Measurements from ENCODE around the gene ACTMAP. TPM values are rescaled to one million over a fixed set of nuclear protein-coding genes. Genes with fewer than 3 reads are reported as not detected.

ACTMAP gene
- total RNA-seq, 1 experiment from 2014 or later = 28.0 TPM

GRCh38 chr19:40778706-40779284 lies 28.5 kb upstream of the ACTMAP start:
- H3K27me3 ChIP-seq (replicated peaks; ENCODE audit: control insufficient read depth, insufficient read depth, low read length) = no peaks in the 10 kb centered on the region
- no peaks in the 10 kb centered on the region for H3K9me3 ChIP-seq
- H3K36me3 ChIP-seq (ENCODE audit: control insufficient read depth, insufficient read depth, low read length) = no peaks in the 10 kb centered on the region; the same call in 1 of the 2 replicates
- no peak for TF ChIP-seq CTCF (IDR thresholded peaks at IDR 0.05; ENCODE audit: insufficient read depth in 1 of 2, low read depth in 1 of 2, low read length in 1 of 2, severe bottlenecking in 1 of 2, unreplicated experiment in 1 of 2)
- DNase-seq = no peak
- Mint-ChIP-seq H3K4me1 (ENCODE audit: low read depth, unreplicated experiment) (peaks cover 18% of the 10 kb centered on the region), H3K9me3 (ENCODE audit: unreplicated experiment) (no peaks in the 10 kb centered on the region), H3K36me3 (ENCODE audit: insufficient read depth, unreplicated experiment) (peaks cover 17% of the 10 kb centered on the region), H3K27me3 (ENCODE audit: insufficient read depth, unreplicated experiment) (no peaks in the 10 kb centered on the region), H3K27ac (ENCODE audit: unreplicated experiment) (peak overlapping the region; percentile 83), H3K4me3 (ENCODE audit: unreplicated experiment) (peak overlapping the region; percentile 81)
- ChIA-PET POLR2A (interaction anchor here (0.6 to 3.2 kb wide), 15 partner anchors 13 to 484 kb away, joined by 3 to 147 read pairs (median 11); partner anchors contain the start of genes ACTMAP, COQ8B, EGLN2 and HNRNPUL1), CTCF (interaction anchor here (0.6 to 3.3 kb wide), 7 partner anchors 19 to 587 kb away, joined by 3 to 49 read pairs (median 5); partner anchors contain the start of genes EGLN2 and NUMBL)
- no TSS peak for BruUV-seq (replicated peaks)
- peaks cover 6% of the 10 kb centered on the region; the same call in 1 of the 2 replicates for H3K4me1 ChIP-seq
- peak overlapping the region; percentile 72 for H3K4me3 ChIP-seq (ENCODE audit: low read depth, low read length)
- intact Hi-C loops (cut with micrococcal nuclease; ENCODE audit: unreplicated experiment) = loop anchor here (1.0 kb wide), 2 partner anchors 20 to 27 kb away; partner anchors contain the start of gene SNRPA

- BruUV-seq (replicated peaks) = no TSS peak
- Mint-ChIP-seq H3K36me3 (ENCODE audit: insufficient read depth, unreplicated experiment) (peaks cover 17% of the 10 kb centered on the region), H3K27me3 (ENCODE audit: insufficient read depth, unreplicated experiment) (no peaks in the 10 kb centered on the region), H3K4me3 (ENCODE audit: unreplicated experiment) (peak within 1 kb of the TSS; percentile 81), H3K4me1 (ENCODE audit: low read depth, unreplicated experiment) (peaks cover 18% of the 10 kb centered on the region), H3K27ac (ENCODE audit: unreplicated experiment) (peak within 1 kb of the TSS; percentile 83), H3K9me3 (ENCODE audit: unreplicated experiment) (no peaks in the 10 kb centered on the region)
- ChIA-PET CTCF (interaction anchor here (0.6 to 3.3 kb wide), 13 partner anchors 20 to 586 kb away, joined by 3 to 49 read pairs (median 5); partner anchors contain the start of genes ACTMAP, EGLN2 and SNRPA), POLR2A (interaction anchor here (0.6 to 3.2 kb wide), 26 partner anchors 11 to 1691 kb away, joined by 3 to 147 read pairs (median 6); partner anchors contain the start of genes ACTMAP, COQ8B, EGLN2 and HNRNPUL1)
- H3K4me3 ChIP-seq (ENCODE audit: low read depth, low read length) = peak within 1 kb of the TSS; percentile 72
- intact Hi-C loops (cut with micrococcal nuclease; ENCODE audit: unreplicated experiment) = loop anchor here (1.0 to 2.0 kb wide), 4 partner anchors 20 to 62 kb away; partner anchors contain the start of genes COQ8B and SNRPA
- DNase-seq = peak; percentile 100
- peaks cover 6% of the 10 kb centered on the region; the same call in 1 of the 2 replicates for H3K4me1 ChIP-seq
- H3K27me3 ChIP-seq (replicated peaks; ENCODE audit: control insufficient read depth, insufficient read depth, low read length) = no peaks in the 10 kb centered on the region
- H3K9me3 ChIP-seq = no peaks in the 10 kb centered on the region
- no peak for TF ChIP-seq CTCF (IDR thresholded peaks at IDR 0.05; ENCODE audit: insufficient read depth in 1 of 2, low read depth in 1 of 2, low read length in 1 of 2, severe bottlenecking in 1 of 2, unreplicated experiment in 1 of 2)
- H3K36me3 ChIP-seq (ENCODE audit: control insufficient read depth, insufficient read depth, low read length) = no peaks in the 10 kb centered on the region; the same call in 1 of the 2 replicates
These were observed 27.8 kb upstream of the ACTMAP start, which contains the start of gene RAB4B for GRCh38 chr19:40777937-40778705. RAB4B (plus strand) TSS chr19:40778247; CDS start chr19:40778376, 129 bp downstream.

- TF ChIP-seq CTCF (IDR thresholded peaks at IDR 0.05; ENCODE audit: insufficient read depth in 1 of 2, low read depth in 1 of 2, low read length in 1 of 2, severe bottlenecking in 1 of 2, unreplicated experiment in 1 of 2) = no peak
- no TSS peak for BruUV-seq (replicated peaks)
- H3K36me3 Mint-ChIP-seq (ENCODE audit: insufficient read depth, unreplicated experiment) = peaks cover 17% of the 10 kb centered on the region
- POLR2A ChIA-PET = interaction anchor here (0.6 to 3.2 kb wide), 24 partner anchors 12 to 1690 kb away, joined by 3 to 147 read pairs (median 6); partner anchors contain the start of genes ACTMAP, COQ8B, EGLN2 and HNRNPUL1
- H3K36me3 ChIP-seq (ENCODE audit: control insufficient read depth, insufficient read depth, low read length) = no peaks in the 10 kb centered on the region; the same call in 1 of the 2 replicates
- no peaks in the 10 kb centered on the region for H3K27me3 ChIP-seq (replicated peaks; ENCODE audit: control insufficient read depth, insufficient read depth, low read length)
- CTCF ChIA-PET = interaction anchor here (0.9 to 3.3 kb wide), 12 partner anchors 21 to 314 kb away, joined by 3 to 49 read pairs (median 6); partner anchors contain the start of genes ACTMAP, EGLN2 and SNRPA
- H3K9me3 ChIP-seq = no peaks in the 10 kb centered on the region
- peaks cover 18% of the 10 kb centered on the region for H3K4me1 Mint-ChIP-seq (ENCODE audit: low read depth, unreplicated experiment)
- no peaks in the 10 kb centered on the region for H3K9me3 Mint-ChIP-seq (ENCODE audit: unreplicated experiment)
- peaks cover 6% of the 10 kb centered on the region; the same call in 1 of the 2 replicates for H3K4me1 ChIP-seq
- H3K4me3 ChIP-seq (ENCODE audit: low read depth, low read length) = peak overlapping the region; percentile 64
- DNase-seq = no peak
- peak overlapping the region; percentile 81 for H3K4me3 Mint-ChIP-seq (ENCODE audit: unreplicated experiment)
- intact Hi-C loops (cut with micrococcal nuclease; ENCODE audit: unreplicated experiment) = loop anchor here (1.0 to 2.0 kb wide), 2 partner anchors 29 to 61 kb away; partner anchors contain the start of gene COQ8B
- peak overlapping the region; percentile 83 for H3K27ac Mint-ChIP-seq (ENCODE audit: unreplicated experiment)
- H3K27me3 Mint-ChIP-seq (ENCODE audit: insufficient read depth, unreplicated experiment) = no peaks in the 10 kb centered on the region
These were observed 27.3 kb upstream of the ACTMAP start for GRCh38 chr19:40777645-40777936.

Data from Caco-2 (cell line).